SK-N-MC (cell line): ENCODE measurements around the gene CXXC1.

Source experiments
- EZH2 ChIP-seq: fragments of 200-600 bp; sonication (generic); IDR thresholded peaks from one replicate; pipeline ENCODE4 v1.6.1; 2017; ENCODE audit warnings: antibody characterized with exemption
- FOXP2 ChIP-seq: optimal IDR thresholded peaks from 2 replicates; pipeline ENCODE3; 2011; ENCODE audit warnings: mild to moderate bottlenecking, moderate library complexity; ENCODE audit not compliant: insufficient read depth; ENCODE audit errors: extremely low read length, control extremely low read depth
- POLR2AphosphoS5 ChIP-seq: IDR thresholded peaks from 2 replicates; pipeline ENCODE4 v1.6.1; 2012; ENCODE audit warnings: mild to moderate bottlenecking, low read depth, low read length, borderline replicate concordance

DNA sequence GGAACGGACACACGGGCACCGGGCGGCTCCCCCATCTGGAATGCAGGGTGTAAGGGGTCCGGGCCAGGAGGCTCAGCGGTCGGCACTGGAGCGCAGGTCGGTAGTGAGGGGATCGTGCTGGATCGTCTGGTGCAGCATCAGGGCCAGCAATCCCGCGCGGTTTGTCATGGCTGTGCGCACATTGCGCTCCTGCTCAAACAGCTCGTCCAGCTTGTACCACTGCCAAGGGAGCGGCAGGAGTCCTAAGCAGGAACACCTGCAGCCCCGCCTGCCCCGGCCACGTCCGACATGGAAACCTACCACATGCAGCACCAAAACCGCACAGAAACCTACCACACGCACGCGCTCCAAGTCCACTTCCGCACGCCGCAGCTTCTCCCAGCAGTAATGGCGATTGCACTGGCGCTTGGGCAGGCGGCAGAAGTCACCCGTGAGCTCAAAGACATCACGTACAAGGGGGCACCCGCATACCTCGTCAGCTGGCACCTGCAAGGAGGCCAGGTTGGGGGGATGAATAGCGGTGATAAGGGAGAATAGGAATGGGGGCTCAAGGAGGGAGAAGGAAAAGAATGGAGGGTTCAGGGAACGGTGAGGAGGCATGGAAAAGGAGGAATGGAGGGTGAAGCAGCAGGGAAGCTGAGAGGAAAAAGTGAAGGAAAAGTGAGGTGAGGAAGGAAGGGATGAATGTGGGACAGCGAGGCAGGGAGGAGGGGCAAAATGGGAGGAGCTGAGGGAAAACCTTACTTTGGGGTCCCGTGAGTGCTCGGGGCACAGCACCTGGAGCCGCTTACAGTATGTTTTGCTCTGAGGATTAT is 4.8 kb downstream of the CXXC1 start:
- TF ChIP-seq POLR2AphosphoS5 (no peak), EZH2 (no peak), FOXP2 (no peak)
